HT-29 (cell line): Measurements from ENCODE around the gene VIPR1. TPM values are rescaled to one million over a fixed set of nuclear protein-coding genes. Genes with fewer than 3 reads are reported as not detected.
A peak's percentile ranks its signal among the peaks of the same experiment; 100 is the strongest.

ENCODE experiments used
- DNase-seq: peaks from one replicate; pipeline ENCODE4 v3.0.0-alpha.2; 2015; ENCODE audit warnings: low spot score
- total RNA-seq: library from RNA; depleted of rRNA; stranded (reverse); fragments of >200 nt; shearing (Covaris generic); gene quantifications from 2 replicates; pipeline ENCODE4 v1.2.3, GENCODE V29; 2014

The VIPR1 gene
- total RNA-seq, 1 experiment from 2014 or later: 60.4 TPM

DNA sequence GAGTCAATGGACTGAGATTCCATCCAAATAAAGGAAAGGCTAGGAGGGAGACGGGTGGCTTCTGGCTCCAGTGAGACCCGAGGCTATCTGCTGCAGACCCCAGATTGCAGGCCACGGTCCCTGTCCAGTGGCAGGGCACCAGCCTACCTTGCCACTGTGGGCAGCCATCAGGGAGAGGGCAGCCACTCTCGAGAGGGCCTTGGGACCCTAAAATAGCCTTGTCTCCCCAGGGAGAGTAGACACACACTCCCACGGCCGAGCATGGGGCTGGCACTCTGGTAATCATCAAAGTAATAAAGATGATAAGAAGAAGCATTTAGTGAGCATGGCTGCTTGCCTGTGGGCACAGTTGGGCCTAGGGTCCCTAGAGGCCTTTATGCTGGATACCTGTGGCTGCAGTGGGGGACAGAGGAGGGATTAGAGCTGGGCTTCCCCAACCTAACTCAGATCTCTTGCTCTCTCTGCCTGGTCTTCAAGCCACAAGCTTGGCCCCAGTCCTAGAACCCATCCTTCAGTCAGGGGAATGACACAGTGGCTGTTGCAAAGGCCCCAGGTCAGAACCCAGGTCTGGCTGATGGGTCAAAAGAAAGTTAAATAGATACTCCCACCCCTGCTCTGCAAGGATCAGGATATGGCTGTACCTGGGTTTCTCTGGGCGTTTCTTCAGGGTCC is 9.2 kb upstream of the VIPR1 start:
- no peak for DNase-seq

DNA sequence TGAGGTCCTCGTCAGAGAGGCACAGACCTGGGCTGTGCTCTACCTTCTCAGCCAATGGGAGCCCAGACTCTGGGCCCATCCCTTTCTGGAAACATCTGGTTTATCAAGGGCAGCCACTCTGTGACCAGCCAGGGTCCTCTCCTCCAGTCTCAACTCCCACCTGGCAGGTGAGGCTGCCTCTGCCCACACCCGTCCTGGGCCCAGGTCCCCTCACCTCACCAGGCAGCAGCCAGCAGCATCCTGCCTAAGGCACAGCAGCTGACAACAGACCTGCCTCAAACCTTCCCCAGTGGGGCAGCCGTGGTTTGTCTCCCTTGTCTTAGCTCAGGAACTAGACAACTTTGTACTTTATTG is 8.7 kb upstream of the VIPR1 start:
- no peak for DNase-seq

DNA sequence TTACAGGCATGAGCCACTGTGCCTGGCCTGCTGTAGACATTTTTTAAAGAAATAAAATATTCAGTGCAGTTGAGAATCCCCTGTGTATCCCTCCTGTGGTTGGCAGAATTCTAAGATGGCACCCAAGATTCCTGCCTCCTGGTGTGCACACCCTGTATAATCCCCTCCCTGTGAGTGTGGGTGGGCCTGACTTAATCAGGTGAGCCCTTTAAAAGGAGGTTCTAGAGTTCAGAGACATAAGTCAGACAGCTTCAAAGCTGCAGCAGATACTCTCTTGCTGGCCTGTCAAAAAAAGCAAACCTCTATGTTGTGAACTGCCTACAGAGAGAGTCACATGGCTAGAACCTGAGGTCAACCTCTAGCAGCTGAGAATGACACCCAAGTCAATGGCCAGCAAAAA is 7.0 kb upstream of the VIPR1 start:
- no peak for DNase-seq

DNA sequence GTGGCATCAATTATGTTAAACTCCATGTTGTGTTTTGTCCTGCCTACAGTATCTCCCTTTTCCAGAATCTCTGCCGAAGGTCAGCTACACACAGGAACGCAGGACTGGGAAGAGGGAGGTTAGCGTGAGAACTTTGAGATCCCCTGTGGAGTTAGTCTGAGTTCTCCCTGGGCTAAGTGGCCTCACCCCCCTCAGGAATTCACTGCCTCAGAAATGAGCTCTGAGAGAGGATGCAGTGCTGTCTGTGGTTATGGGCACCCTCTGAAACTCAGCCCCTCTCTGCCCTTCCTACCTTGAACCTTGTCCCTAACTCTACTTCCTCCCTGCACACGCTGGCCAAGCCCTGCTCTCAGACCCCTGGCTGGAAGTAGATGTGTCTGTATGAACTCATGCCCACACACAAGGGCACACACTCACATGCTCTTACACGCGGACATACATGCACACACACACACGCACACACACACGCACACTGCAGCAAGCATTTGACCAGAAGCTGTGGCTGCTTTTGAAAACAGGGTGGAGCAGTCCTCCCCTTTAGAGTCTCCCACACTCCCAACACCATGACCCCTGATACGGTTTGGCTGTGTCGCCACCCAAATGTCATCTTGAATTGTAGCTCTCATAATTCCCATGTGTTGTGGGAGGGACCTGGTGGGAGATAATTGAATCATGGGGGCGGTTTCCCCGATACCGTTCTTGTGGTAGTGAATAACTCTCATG is 5.3 kb upstream of the VIPR1 start:
- peak; percentile 85 for DNase-seq

DNA sequence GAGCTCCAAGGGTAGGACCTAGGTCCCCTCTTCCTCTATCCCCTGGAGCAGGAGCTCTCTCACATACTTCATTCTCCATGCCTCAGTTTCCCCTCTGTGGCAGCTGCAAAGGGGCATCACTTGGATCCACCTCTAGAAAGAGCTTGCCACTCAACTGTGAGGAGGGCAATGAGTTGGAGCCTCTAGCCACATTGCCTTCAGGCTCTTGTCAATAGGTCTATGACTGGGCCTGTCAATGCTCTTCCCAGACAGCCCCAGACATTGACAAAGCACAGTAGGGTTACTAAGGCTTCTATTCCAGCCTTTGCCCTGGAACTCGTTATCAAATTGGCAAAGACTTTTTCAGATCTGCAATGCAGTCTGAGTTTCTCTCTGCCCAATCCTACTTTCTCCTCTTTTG is 4.4 kb upstream of the VIPR1 start:
- no peak for DNase-seq

DNA sequence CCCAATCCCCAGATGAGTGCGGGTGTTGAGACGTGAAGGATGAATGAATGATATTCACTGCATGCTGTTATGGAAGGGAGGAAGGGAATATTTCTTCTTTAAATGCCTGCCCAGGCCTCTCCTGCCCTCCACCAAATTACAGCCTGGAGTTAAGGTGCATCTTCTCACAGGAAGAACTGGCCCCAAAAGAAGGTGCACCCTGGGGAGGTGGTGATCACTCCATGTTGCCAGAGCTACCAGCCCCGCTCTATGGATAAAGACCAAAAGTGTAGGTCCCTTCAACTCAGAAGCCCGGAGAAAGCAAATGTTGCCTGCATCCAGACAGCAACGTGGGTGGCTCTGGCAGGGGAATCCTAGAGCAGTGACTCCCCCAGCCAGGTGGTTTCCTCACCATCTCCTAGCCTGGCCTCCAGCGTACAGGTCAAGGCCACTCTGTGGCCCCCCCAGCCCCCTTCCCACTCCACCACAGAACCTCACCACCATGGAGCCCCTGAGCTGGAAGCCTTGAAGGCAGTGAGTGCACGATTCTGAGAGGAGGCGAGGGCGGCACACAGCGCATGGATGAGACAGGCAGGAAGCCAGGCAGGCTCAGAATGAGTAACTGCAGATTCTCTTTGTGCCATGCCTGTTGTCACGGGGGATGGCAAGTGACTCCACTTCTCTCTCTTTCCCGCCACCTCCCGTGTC is 3.5 kb upstream of the VIPR1 start:
- no peak for DNase-seq

DNA sequence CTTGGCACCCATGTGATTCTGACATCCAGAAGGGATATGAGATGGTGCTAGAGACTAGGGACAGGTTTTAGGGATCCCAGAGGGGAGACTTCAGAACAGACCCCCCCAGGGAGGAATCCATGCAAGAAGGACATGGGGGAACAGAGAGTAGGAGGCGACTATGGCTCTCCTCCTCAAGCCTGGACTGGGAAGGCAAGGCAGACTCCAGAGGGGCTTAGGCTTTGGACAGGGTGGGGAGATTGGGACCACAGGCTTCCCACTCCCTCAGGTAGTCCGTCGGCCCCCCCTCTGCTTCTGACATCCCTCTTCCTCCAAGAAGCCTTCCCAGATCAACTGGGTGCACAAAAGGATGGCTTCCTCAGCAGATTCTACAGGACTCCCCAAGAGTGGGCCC is 3.0 kb upstream of the VIPR1 start:
- DNase-seq: no peak

DNA sequence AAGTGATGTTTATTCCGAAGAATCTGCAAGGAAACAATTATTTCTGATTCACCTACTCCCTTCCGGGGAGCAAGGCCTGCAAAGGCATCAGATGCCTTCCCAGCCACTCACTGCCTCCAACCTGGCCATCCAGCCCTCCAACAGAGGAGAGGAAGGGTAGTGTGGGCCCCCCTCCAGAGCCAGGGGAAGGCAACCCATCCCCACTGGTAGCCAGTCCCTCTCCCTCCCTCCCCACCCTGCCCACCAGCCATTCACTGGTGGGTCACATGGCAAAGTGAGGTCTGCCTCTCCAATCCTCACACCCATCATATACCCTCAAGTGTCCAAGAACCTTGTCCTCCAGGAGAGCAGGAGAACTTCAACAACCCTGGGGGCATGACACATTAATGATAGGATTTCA is 2.4 kb upstream of the VIPR1 start:
- no peak for DNase-seq

DNA sequence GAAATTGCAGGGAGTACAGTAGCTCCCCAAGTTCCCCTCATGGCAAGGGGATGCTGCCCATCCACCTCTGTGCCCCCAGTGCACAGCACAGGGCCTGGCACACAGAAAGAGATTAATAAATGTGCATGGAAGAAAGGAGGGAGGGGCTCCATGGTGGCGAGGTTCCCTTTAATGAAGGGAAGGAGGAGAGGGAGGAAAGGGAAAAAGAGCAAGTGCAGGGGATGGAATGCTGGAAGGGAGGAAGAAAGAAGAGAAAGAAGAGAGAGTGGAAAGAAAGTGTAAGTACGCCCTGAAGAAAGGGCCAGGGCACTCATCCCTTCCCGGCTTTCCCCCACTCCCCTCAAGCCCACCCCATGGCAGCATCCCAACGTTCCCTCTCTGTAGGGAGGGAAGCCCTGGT is 1.5 kb upstream of the VIPR1 start:
- no peak for DNase-seq

DNA sequence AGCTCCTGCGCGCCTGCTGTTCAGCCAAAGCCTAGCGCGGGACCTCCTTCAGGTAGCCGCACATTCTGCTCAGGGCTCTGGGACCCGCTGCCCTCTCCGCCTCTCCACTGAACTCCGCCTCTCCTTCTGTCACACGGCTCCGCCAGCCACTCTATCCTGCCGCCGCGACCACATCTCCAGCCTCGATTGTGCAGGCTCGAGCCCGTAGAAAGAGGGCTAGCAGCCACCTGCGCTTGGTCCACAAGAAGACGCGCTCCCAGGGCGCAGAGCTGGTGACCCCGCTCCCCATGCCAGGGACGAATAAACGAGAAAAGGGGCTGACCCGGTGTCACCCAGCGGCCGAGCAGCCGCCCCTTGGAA is 1.1 kb upstream of the VIPR1 start:
- no peak for DNase-seq

DNA sequence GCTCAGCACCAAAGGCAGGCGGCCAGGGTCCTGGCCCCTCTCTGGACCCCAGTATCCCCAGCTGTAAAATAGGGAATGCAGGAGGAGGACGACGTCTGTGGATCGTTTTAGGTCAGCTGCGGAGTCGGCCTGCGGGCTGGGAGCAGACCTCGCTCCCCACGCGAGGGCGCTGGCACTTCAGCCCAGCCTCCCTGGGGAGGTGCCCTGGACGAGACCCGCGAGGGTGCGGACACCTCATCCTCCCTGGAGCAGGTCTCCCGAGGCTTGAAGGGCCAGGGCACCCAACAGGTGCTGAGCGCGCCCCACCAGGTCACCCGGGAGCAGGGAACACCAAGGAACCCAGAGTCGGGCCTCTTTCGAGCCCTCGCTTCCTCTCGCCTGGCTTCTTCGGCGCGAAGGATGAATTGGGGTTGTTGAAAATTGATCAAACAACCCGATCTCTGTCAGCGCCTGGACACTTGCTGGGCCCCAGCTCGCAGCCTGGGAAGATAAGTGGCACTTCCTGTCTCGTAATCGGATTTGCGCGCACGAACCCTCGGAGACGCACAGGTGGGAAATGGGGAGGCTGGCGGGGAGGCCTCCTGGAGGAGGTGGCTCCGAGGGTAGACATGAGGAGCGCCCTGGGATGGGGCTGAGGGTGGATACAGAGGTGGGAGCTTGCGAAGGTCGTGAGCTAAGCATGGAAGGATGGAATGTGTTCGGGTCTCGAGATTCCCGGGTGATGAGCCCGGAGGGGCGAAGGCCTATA is 588 bp upstream of the VIPR1 start:
- DNase-seq: peak; percentile 70

DNA sequence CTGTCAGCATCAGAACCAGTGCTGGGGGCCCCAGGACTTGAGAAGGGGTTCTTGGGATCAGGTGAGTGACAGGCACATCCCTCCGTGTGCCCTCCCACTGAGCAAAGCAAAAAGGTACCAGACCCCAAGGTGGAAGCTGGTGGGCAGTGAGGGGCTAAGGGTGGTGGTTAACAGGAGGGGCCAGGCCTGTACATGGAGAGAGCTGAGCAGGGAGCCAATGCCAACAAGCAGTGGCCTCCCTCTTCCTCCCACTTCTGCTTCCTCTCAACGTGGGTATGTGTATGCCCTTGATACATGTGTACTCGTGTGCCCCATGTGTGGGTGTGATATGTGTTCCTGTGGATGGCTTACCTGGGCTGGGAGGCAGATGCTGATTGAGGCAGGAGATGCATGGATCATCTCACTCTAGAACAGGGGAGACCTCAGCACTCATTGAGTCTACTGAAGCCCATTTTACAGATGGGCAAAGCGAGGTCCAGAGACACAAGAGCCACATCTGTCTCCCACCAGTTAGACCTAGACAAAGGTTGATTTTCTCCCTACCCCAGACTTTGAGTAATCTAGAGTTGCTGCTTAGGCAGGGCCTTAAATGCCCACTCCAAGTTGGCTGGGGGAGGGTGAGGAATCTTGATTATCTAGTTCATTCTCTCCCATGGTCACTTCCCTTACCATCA is 945 bp downstream of the VIPR1 start:
- no peak for DNase-seq

DNA sequence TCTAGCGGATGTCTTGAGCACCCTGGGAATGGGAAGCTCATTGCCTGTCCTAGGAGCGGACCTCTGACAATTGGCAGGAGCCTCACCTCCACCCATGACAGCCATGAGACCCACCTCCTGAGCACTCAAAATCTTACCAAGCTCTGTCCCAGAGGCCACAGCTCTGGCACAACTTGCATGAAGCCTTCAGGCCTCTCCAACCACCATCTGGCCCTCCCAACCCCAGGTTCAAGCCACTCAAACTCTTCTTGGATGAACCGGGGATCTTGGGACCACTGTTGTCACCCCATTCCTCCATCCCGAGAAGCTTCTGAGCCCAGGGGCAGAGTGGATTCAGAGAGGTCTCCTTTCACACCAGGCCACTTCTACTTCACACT is 1.5 kb downstream of the VIPR1 start:
- DNase-seq: no peak

DNA sequence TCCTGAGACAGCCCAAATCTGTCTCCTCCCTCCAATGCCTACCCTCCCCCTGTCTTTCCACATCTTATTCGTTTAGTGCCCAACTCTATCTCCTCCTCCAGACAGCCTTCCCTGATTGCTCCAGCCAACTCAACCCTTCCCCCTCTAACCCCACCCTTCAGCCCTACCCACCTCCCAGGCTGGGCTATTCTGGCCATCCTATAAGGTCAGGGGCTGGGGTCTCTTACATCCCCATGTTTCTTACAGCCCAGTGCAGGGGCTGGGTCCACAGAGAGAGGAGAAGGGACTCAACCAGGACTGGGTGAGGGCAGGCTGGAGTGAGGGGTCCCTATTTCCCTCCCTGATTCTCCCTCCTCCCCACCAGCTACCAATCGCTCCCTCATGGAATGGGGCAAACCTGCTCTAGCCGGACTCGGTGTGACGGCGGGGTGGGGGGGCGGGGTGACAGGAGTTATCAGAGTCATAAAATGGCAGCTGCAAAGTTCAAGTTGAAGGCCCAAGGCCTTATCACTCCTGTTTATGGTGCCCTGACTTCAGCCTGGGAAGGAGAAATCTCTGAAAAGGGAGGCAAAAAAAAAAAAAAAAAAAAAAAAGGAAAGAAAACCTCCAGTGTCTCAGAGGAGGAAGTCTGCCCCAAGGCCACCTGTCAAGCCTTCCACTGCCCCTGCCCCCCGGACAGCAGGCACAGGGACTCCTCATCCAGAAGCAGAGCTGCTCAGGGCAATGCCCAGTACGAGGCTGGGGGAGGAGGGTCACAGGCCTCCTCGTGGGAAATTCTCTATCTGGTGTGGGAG is 2.1 kb downstream of the VIPR1 start:
- no peak for DNase-seq

DNA sequence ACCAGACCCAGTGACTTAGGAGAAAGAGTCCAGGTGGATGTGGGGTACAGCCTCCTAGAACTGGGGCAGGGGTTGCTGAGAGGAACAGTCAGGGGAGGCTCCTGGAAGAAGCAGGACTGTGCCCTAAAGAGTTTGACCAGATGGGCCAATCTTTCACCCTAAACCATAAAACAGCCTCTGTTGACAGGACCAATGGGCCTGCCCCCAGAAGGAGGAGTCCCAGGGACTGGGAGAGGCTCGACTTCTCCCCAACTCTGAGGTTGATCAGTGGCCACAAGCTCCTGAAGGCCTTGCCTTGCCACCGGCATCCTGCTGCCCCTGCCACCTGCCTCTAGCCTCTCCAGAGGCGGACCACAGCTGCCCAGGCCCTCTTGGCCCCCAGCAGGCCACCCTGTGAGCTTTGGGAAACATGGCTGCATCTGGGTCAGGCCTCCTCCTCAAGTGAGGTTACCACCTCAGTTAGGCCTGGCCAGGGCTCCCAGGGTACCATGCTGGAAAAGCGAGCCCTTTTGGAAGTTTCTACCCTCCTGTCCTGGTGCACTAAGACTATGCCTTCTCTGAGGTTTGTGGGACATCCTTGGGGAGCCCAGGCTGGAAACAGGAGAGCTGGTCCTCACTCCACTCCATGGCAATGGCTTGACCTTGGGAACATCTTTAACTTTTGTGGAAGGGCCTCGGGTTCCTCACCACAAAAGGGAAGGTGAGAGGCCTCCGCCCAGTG is 2.8 kb downstream of the VIPR1 start:
- no peak for DNase-seq

DNA sequence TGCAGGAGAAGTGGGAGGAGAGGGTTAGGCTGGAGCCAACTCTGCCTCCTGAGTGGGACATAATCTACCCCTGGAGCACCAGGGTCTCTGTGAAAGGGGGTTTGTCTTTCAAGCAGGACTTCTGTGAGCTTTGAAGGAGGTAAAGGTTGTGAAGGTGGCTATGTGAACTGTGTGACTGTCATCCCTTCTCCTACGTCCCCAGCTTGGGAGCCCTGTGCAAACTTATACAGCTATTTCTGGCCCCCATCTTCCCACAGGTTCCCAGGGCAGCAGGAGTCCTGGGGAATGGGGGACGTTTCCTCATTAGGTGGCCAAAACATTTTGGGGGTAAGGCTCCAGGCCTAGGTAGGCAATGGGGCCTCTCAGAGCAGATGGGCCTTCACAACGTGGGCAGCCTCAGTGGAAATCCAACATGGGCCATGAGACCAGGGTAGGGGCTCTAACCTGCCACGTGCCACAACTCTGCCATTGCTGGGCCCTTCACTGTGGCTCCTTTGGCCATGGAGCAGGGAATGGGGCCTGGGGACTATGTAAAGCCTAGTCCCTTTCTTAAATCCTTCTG is 3.5 kb downstream of the VIPR1 start:
- no peak for DNase-seq

DNA sequence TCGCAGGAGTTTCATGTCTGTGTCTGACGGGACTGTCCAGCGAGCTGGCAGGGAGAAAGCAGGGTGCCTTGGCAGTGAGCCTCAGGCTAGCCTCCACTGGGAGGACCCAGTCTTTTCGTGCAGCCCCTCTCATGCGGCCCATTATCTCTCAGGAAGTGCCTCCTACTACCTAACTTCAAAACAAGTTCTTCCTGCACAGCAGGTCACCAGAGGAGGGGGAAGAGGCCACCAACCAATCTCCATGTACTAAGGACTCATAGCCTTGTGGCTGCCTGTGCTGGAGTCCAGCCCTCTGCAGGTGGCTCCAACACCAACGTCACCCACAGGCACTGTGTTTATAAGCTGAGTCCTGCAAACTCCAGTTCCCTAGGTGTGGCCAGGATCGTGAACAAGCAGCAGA is 4.8 kb downstream of the VIPR1 start:
- peak; percentile 58 for DNase-seq

DNA sequence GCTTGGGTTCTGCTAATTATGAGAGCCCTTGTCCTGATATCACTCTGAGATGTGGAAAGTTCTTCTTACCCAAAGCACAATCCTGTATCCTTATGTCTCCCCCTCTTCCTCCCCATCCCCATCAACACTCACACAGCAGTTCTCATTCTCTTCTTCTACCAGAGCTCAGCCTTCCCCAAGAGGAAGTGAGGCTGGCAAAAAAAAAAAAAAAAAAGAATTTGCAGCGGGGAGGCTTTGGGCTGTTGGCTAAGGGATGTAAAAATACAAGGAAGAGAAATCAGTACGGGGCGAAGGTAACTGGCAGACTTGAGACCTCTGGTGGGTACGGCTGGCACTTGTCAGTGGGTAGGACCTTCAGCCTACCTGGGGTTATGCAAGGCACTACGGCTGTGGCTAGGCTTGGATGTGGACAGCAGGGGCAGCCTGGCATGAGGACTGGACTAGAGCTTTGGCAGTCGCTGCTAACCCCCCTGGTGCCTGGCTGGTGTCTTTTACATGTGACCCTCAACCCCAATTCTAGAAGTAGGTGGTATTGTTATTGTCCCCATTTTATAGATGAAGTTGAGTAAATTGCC is 5.4 kb downstream of the VIPR1 start:
- no peak for DNase-seq

DNA sequence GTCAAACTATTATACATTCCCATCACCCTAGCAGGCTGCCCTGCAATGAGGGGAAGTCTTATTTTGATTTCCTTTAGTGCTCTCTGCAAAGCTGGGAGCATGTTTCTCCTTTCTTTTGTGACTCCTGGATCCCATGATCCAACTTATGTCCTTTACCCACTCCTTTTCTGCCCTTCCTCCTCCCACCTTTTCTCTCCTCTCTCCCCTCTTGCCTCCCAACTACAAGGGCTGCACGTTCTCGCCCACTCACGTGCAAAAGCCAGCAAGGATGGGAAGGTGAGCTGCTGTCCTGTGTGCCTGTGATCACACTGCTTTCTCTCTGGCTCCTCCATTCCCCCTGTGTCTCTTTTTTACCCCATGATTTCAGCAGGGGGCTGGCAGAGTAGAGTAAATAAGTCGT is 6.1 kb downstream of the VIPR1 start:
- no peak for DNase-seq

DNA sequence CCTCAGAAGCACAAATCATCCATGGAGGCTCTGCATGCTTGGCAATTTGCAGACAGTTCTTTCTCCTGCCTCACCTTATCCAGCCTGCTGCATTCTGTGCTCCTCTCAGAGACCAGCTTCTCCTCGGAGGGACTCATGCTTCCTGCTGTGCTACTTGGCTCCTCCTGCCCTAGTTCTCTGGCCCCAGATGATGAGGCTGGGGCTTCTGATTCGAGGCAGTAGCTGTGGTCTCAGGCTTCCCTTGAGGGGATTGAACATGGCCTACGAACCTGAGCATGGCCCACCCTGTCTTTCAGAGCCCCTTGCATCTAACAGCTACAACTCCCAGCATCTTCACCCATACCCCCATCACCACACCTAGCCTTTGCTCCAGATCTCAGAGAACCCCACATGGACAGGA is 6.7 kb downstream of the VIPR1 start:
- DNase-seq: no peak
